ENCODE results near the gene TRIM47.

DNA sequence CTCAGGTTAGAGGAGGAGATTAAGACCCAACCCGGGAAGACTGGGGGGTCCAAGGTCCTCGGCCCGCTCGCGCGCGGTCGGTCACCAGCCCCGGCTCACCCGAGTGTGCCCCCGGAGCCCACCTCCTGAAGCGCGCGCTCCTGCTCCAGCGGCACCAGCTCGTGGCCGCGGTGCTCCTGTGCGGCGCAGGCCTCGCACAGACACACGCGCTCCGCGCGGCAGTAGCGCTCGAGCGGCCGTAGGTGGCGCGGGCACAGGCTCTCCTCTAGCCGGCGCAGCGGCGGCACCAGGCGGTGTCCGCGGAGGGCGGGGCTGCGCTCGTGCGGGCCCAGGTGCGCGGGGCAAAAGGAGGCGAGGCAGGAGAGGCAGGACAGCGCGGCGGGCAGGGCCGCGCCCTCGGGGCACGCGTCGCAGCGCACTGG, 618 bp downstream of the TRIM47 start:
- TF ChIP-seq TAF1 (IDR thresholded peaks at IDR 0.05; ENCODE audit: borderline replicate concordance, low read depth, low read length) (no peak), POLR2A (IDR thresholded peaks at IDR 0.05; ENCODE audit: low read depth, low read length) (no peak)
